ENCODE data around the gene SLC35C1.
"Not testable (repeated sequence)": the region's sequence is repeated elsewhere in the genome, so short reads cannot be mapped to it uniquely, and the experiment has no call there.

The SLC35C1 gene

GRCh38 chr11:45788887-45789286 lies 16.1 kb upstream of the SLC35C1 start:
- no peak for DNase-seq (ENCODE audit: low read depth in 3 of 3)

GRCh38 chr11:45791524-45791923 lies 13.4 kb upstream of the SLC35C1 start:
- no peak for DNase-seq (ENCODE audit: low read depth in 3 of 3)

GRCh38 chr11:45794169-45794568 lies 10.8 kb upstream of the SLC35C1 start:
- DNase-seq (ENCODE audit: low read depth in 3 of 3), result no peak

GRCh38 chr11:45795379-45795778 lies 9.6 kb upstream of the SLC35C1 start:
- DNase-seq (ENCODE audit: low read depth in 3 of 3), result no peak

GRCh38 chr11:45796461-45796861 lies 8.5 kb upstream of the SLC35C1 start:
- DNase-seq (ENCODE audit: low read depth in 3 of 3), result no peak

- no peak for DNase-seq (ENCODE audit: low read depth in 3 of 3)
Observed at GRCh38 chr11:45798793-45799441, 6.0 kb upstream of the SLC35C1 start.

- DNase-seq (ENCODE audit: low read depth in 3 of 3), result no peak
Observed at GRCh38 chr11:45799562-45799961, 5.4 kb upstream of the SLC35C1 start.

- DNase-seq (ENCODE audit: low read depth in 3 of 3), result no peak
Observed at GRCh38 chr11:45800261-45800660, 4.7 kb upstream of the SLC35C1 start.

- no peak for DNase-seq (ENCODE audit: low read depth in 3 of 3)
Observed at GRCh38 chr11:45801723-45802315, 3.1 kb upstream of the SLC35C1 start.

GRCh38 chr11:45802531-45803317 lies 2.2 kb upstream of the SLC35C1 start:
- no peak for DNase-seq (ENCODE audit: low read depth in 3 of 3)

GRCh38 chr11:45803971-45804760 lies 783 bp upstream of the SLC35C1 start:
- DNase-seq (ENCODE audit: low read depth in 3 of 3), result peak; percentile 30 to 57 (median 38)

- DNase-seq (ENCODE audit: low read depth in 3 of 3), result peak in 1 of 3 experiments; percentile 7
Observed at GRCh38 chr11:45805305-45806071, 539 bp downstream of the SLC35C1 start.

GRCh38 chr11:45806072-45806933 lies 1.4 kb downstream of the SLC35C1 start:
- DNase-seq (ENCODE audit: low read depth in 3 of 3), result no peak

- no peak for DNase-seq (ENCODE audit: low read depth in 3 of 3)
Observed at GRCh38 chr11:45806937-45807791, 2.2 kb downstream of the SLC35C1 start.

GRCh38 chr11:45807792-45808238 lies 2.9 kb downstream of the SLC35C1 start:
- no peak for DNase-seq (ENCODE audit: low read depth in 3 of 3)

- not testable (repeated sequence) for DNase-seq (ENCODE audit: low read depth in 3 of 3)
Observed at GRCh38 chr11:45808427-45808826, 3.5 kb downstream of the SLC35C1 start.

GRCh38 chr11:45809456-45810395 lies 4.8 kb downstream of the SLC35C1 start:
- no peak for DNase-seq (ENCODE audit: low read depth in 3 of 3)

GRCh38 chr11:45810431-45811108 lies 5.6 kb downstream of the SLC35C1 start:
- DNase-seq (ENCODE audit: low read depth in 3 of 3), result no peak

Data from stimulated activated CD4-positive, alpha-beta T cell treated with anti-CD3 and anti-CD28 coated beads, TNF-alpha, amount 100 ng/mL, for 4 hours (primary cell).